AG09319 (cell line): ENCODE data around the gene FRY.

Source experiments
- DNase-seq: peaks from one replicate; pipeline ENCODE4 v3.0.0-alpha.2; 2010; ENCODE audit warnings: low read depth; ENCODE audit errors: extremely low read depth
- TF ChIP-seq, protein P1 (sequence below): IDR thresholded peaks from 2 replicates; pipeline ENCODE4 v1.5.1; 2011; ENCODE audit warnings: low read depth, mild to moderate bottlenecking, inconsistent platforms, low read length, moderate library complexity

FRY gene

DNA sequence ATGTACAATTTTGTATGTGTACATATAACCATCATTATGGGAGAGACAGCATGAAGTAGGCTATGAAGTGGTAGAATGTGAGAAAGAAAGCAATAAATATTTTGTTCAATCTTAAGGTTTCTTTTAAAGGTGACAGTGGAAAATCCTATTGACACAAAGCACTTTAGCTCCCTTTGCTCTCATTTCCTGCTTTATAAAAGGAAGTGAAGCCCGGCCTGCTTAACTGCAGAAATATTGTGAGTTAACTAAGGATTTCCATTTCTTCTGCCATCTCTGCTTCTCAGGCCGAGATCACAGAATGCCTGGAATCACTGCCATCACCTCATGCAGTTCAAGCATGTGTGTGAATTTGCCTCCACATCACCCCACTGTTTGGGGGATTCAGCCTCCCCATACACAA is 83.5 kb downstream of the FRY start:
- no peak for DNase-seq

GRCh38 chr13:32116210-32116609 is 84.6 kb downstream of the FRY start:
- DNase-seq, result no peak
- TF ChIP-seq, protein P1, sequence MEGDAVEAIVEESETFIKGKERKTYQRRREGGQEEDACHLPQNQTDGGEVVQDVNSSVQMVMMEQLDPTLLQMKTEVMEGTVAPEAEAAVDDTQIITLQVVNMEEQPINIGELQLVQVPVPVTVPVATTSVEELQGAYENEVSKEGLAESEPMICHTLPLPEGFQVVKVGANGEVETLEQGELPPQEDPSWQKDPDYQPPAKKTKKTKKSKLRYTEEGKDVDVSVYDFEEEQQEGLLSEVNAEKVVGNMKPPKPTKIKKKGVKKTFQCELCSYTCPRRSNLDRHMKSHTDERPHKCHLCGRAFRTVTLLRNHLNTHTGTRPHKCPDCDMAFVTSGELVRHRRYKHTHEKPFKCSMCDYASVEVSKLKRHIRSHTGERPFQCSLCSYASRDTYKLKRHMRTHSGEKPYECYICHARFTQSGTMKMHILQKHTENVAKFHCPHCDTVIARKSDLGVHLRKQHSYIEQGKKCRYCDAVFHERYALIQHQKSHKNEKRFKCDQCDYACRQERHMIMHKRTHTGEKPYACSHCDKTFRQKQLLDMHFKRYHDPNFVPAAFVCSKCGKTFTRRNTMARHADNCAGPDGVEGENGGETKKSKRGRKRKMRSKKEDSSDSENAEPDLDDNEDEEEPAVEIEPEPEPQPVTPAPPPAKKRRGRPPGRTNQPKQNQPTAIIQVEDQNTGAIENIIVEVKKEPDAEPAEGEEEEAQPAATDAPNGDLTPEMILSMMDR, result no peak

More for the DNA sequence above, 83.5 kb downstream of the FRY start:
- TF ChIP-seq, protein P1, result no peak

DNA sequence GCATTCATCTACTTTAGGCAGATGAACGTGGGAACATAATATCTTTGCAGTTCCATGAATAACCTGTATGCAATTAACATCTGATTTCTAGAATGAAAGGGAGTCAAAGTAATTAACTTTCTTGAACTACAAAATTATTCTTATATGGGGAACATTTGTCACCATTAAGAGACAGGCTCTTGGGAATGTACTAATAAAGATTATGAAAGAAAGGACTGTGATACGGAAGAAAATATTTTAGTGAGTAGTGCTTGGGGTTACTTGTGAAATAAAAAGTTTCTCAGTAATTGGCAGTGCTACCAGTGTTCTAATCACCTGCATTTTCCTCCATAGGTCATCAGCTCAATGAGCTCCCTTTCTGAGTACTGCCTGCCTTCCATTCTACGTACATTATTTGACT is 85.4 kb downstream of the FRY start:
- TF ChIP-seq, protein P1, result no peak
- no peak for DNase-seq

DNA sequence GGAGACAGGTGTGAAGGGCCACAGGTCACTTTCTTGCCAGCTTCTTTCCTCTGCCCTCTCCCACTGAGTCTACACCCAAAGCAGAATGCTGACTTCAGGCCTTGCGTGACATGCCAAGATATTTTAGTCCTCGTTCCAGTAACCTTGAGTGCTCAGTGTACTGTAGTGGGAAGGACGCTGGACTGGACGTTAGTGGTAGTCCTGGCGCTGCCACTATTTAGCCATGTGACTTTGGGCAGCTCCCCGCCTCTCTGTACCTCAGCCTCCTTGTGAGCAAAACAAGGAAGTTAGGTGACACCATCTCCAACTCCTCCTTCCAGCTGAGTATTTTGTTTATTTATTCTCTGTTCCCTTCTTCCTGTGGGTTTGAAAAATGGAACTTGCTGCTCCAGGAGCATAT is 86.1 kb downstream of the FRY start:
- TF ChIP-seq, protein P1, result no peak
- DNase-seq, result no peak

DNA sequence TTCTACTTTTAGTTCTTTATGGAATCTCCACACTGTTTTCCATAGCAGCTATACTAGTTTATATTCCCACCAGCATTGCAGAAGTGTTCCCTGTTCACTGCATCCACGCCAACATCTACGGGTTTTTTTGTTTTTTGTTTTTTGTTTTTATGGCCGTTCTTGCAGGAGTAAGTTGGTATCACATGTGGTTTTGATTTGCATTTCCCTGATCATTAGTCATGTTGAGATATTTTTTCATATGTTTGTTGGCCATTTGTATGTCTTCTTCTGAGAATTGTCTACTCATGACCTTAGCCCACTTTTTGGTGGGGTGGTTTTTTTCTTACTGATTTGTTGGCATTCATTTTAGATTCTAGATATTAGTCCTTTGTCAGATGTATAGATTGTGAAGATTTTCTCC is 89.7 kb downstream of the FRY start:
- TF ChIP-seq, protein P1, result no peak
- no peak for DNase-seq

DNA sequence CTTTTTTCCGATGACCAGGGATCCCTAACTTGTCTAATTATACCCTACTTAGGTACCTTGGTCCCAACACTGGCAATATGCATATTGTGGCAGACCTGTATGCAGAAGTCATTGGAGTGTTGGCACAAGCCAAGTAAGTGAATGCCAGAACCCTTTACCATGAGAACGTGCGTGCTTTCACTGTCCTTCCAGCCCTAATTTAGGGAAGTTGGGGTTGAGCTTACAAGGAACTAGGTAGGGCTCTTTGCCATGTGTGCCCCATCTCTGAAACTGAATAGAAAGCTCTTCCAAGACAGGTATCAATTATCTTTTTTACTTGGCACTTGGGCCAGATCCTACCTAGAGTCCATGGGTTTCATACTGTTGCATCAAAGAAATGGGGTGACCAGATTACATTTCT is 93.2 kb downstream of the FRY start:
- no peak for DNase-seq

DNA sequence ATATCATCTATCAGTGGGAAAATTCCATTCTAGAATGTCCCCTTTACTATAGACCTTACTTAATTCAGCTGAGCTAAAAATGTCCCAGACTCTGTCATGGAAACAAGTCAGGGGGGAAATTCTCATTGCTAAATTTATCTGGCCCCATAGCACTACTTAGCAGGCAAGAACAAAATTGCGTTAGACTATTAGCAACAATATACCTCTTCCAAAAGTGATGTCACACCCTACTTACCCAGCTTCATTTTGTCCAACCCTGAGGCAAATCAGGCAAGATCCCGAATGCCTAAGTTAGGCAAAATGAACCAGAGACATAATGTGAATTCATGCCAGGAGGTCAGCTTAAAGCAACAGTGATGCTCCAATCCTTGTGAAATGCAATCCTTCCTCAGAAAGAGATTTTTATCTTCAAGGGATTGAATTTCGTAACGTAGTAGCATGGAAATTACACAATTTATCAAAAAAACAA is 93.7 kb downstream of the FRY start:
- TF ChIP-seq, protein P1, result no peak
- no peak for DNase-seq

More for the DNA sequence above, 93.2 kb downstream of the FRY start:
- TF ChIP-seq, protein P1, result no peak
